Esophagus squamous epithelium (tissue), 5 donors: Measurements from ENCODE around the gene SNRK. TPM values are rescaled to one million over a fixed set of nuclear protein-coding genes. Genes with fewer than 3 reads are reported as not detected.

Experiments
- DNase-seq: peaks from one replicate; lab custom pipeline; 2025; lab: John Stamatoyannopoulos, UW
- H3K27ac ChIP-seq, 4 donors: fragments of 200-600 bp; sonication (generic); one replicate each; pipeline ENCODE4 v1.5.1; 2016 to 2019; ENCODE audit warnings: mild to moderate bottlenecking in 1 of 4
- H3K27me3 ChIP-seq, 4 donors: fragments of 200-600 bp; sonication (generic); 1 replicate in 3 of 4; 2 replicates in 1 of 4; pipeline versions ENCODE4 v1.5.1 to v1.6.0; 2017 to 2021; ENCODE audit warnings: antibody characterized with exemption in 1 of 4
- H3K36me3 ChIP-seq, 3 donors: fragments of 200-600 bp; sonication (generic); one replicate each; pipeline ENCODE4 v1.5.1; 2016 to 2019
- H3K4me1 ChIP-seq, 3 donors: fragments of 200-600 bp; sonication (generic); one replicate each; pipeline ENCODE4 v1.5.1; 2017 to 2019
- H3K4me3 ChIP-seq, 4 donors: fragments of 200-600 bp; sonication (generic); 1 replicate in 3 of 4; 2 replicates in 1 of 4; pipeline ENCODE4 v1.5.1; 2016 to 2019; ENCODE audit warnings: mild to moderate bottlenecking in 2 of 4, moderate library complexity in 1 of 4
- H3K9me3 ChIP-seq, 3 donors: fragments of 200-600 bp; sonication (generic); one replicate each; pipeline ENCODE4 v1.5.1; 2016 to 2019
- CTCF ChIP-seq, 6 experiments: fragments of 450-650 bp in 4 of 6; fragments of 200-600 bp in 2 of 6; sonication (generic) in 2 of 6; IDR thresholded peaks; one replicate each; pipeline ENCODE4 v1.5.1; 2016 to 2019; ENCODE audit warnings: antibody characterized with exemption in 6 of 6, mild to moderate bottlenecking in 4 of 6, moderate library complexity in 4 of 6
- POLR2A ChIP-seq, 4 donors: fragments of 450-650 bp; IDR thresholded peaks; one replicate each; pipeline ENCODE4 v1.6.1; 2017; ENCODE audit warnings: antibody characterized with exemption in 4 of 4, mild to moderate bottlenecking in 4 of 4, moderate library complexity in 3 of 4
- WGBS, 2 donors: methylation state at CpG; one replicate each; pipeline ENCODE4 v1.1.5; 2018; 5-methylcytosine and 5-hydroxymethylcytosine counted together
- intact Hi-C: fragments of 100-400 bp; cut with DNase I; formaldehyde crosslinking; loops from one replicate; pipeline ENCODE4 v1.15.0; 2022
- total RNA-seq, 4 donors: library from RNA; depleted of rRNA; stranded (reverse); fragments of >200 nt; gene quantifications; one replicate each; pipeline ENCODE4 v1.1.0, GENCODE V29; 2016
- donor health status: DM: yes; HTN: yes; CAD: no.

Gene SNRK
- total RNA-seq, 4 donors from 2014 or later: 27.0 to 42.0 (median 29.5) TPM

GRCh38 chr3:43309372-43310305 is 23.3 kb downstream of the SNRK start:
- intact Hi-C loops: no loop called here
- no peaks in the 10 kb centered on the region for H3K27me3 ChIP-seq
- H3K36me3 ChIP-seq: peaks cover 0 to 67% (median 0%) of the 10 kb centered on the region in 3 donors
- peaks cover 0 to 3% (median 0%) of the 10 kb centered on the region in 3 donors for H3K4me1 ChIP-seq
- no peaks in the 10 kb centered on the region for H3K9me3 ChIP-seq
- WGBS, 2 donors: 87 to 88% methylated on average over 12 of the region's 12 CpGs
- TF ChIP-seq CTCF (IDR thresholded peaks at IDR 0.05) (no peak), POLR2A (IDR thresholded peaks at IDR 0.05) (no peak)
- H3K27ac ChIP-seq: no peak overlapping the region
- no peak for DNase-seq
- H3K4me3 ChIP-seq: no peak overlapping the region

- H3K9me3 ChIP-seq: no peaks in the 10 kb centered on the region
- peak overlapping the region in 3 of 4 donors; percentile 50 to 74 (median 55) for H3K27ac ChIP-seq
- H3K27me3 ChIP-seq: no peaks in the 10 kb centered on the region
- peaks cover 0 to 53% (median 20%) of the 10 kb centered on the region in 3 donors for H3K4me1 ChIP-seq
- DNase-seq: no peak
- TF ChIP-seq CTCF (IDR thresholded peaks at IDR 0.05) (no peak), POLR2A (IDR thresholded peaks at IDR 0.05) (no peak)
- peaks cover 0 to 35% (median 0%) of the 10 kb centered on the region in 3 donors for H3K36me3 ChIP-seq
- WGBS, 2 donors: 70 to 77% methylated on average over 4 of the region's 4 CpGs
- intact Hi-C loops: no loop called here
- H3K4me3 ChIP-seq: no peak overlapping the region
Observed at GRCh38 chr3:43316783-43317460, 30.6 kb downstream of the SNRK start.

- Histone ChIP-seq H3K27ac (peak overlapping the region in 3 of 4 donors; percentile 50 to 74 (median 55)), H3K4me1 (peaks cover 0 to 53% (median 20%) of the 10 kb centered on the region in 3 donors), H3K9me3 (no peaks in the 10 kb centered on the region), H3K36me3 (peaks cover 0 to 28% (median 0%) of the 10 kb centered on the region in 3 donors), H3K27me3 (no peaks in the 10 kb centered on the region), H3K4me3 (no peak overlapping the region)
- intact Hi-C loops: no loop called here
- WGBS, 2 donors: 67 to 75% methylated on average over 8 of the region's 8 CpGs
- TF ChIP-seq POLR2A (IDR thresholded peaks at IDR 0.05): no peak
- no peak for TF ChIP-seq CTCF (IDR thresholded peaks at IDR 0.05)
- no peak for DNase-seq
Observed at GRCh38 chr3:43317461-43318316, 31.3 kb downstream of the SNRK start.

GRCh38 chr3:43319376-43319775 is 33.0 kb downstream of the SNRK start:
- H3K9me3 ChIP-seq: peaks cover 0 to 5% (median 0%) of the 10 kb centered on the region in 3 donors
- WGBS, 2 donors: 87 to 96% methylated on average over 6 of the region's 6 CpGs
- intact Hi-C loops: no loop called here
- H3K36me3 ChIP-seq: peaks cover 0 to 32% (median 0%) of the 10 kb centered on the region in 3 donors
- TF ChIP-seq CTCF (IDR thresholded peaks at IDR 0.05): no peak
- no peak for TF ChIP-seq POLR2A (IDR thresholded peaks at IDR 0.05)
- no peaks in the 10 kb centered on the region for H3K27me3 ChIP-seq
- H3K4me1 ChIP-seq: peaks cover 0 to 56% (median 20%) of the 10 kb centered on the region in 3 donors
- no peak for DNase-seq
- no peak overlapping the region for H3K4me3 ChIP-seq
- H3K27ac ChIP-seq: peak overlapping the region in 2 of 4 donors; percentile 27 to 40
